Measurements from ENCODE around the gene NEU4. TPM values are rescaled to one million over a fixed set of nuclear protein-coding genes. Genes with fewer than 3 reads are reported as not detected.

Gene NEU4
- total RNA-seq, 1 donor: not detected

DNA sequence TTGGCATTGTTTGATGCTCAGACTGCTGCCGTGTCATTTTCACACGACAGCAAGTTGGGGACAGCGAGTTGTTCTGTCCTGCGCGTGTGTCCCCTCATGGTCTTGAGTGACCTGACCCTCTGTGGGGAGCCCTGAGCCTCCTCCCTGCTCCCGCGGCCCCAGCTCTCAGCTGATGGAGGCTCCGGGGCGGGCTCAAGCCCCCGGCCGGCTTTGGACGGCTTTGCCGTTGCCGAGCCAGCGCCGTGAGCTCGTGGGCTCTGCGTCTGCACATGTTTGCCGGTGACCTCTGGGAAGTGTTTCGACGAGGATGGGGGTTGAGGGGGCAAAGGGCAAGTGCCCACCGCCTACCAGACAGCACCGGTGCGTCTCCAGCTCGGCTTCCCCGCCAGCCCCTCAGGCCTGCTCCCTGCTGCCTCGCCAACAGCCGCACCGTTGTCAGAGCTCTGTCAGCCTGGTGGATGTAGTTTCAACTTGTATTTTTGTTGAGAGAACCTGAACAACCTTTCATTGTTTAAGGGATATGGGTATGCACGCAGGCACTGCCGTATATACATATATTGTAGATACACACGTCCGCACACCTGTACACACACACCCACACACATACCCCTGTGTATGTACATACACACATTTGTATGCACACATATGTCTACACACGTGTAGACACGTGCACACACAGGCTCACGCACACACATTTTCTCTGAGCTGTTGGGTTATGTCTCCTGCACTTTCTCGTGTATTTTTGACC, 36.0 kb downstream of the NEU4 start:
- H3K27me3 ChIP-seq (ENCODE audit: insufficient read depth, low read length): peaks cover 4% of the 10 kb centered on the region
- peak overlapping the region; percentile 80 for H3K4me2 ChIP-seq (ENCODE audit: insufficient read depth, low read length)
- no peaks in the 10 kb centered on the region for H3K4me1 ChIP-seq (ENCODE audit: insufficient read depth, low read length)
- H3K4me3 ChIP-seq (ENCODE audit: insufficient read depth, low read length): no peak overlapping the region
- H3K27ac ChIP-seq (ENCODE audit: low read depth, low read length): no peak overlapping the region
- no peaks in the 10 kb centered on the region for H3K79me2 ChIP-seq (ENCODE audit: insufficient read depth, low read length)
- no peak overlapping the region for H2AFZ ChIP-seq (ENCODE audit: low read length)
- H3K36me3 ChIP-seq (ENCODE audit: insufficient read depth, low read length): no peaks in the 10 kb centered on the region
- no peaks in the 10 kb centered on the region for H4K20me1 ChIP-seq (ENCODE audit: insufficient read depth, low read length)
- peak; percentile 61 for DNase-seq (ENCODE audit: insufficient read length, low spot score, missing footprints)
- H3K9me3 ChIP-seq (ENCODE audit: low read depth, low read length): no peaks in the 10 kb centered on the region
- TF ChIP-seq, protein P1, sequence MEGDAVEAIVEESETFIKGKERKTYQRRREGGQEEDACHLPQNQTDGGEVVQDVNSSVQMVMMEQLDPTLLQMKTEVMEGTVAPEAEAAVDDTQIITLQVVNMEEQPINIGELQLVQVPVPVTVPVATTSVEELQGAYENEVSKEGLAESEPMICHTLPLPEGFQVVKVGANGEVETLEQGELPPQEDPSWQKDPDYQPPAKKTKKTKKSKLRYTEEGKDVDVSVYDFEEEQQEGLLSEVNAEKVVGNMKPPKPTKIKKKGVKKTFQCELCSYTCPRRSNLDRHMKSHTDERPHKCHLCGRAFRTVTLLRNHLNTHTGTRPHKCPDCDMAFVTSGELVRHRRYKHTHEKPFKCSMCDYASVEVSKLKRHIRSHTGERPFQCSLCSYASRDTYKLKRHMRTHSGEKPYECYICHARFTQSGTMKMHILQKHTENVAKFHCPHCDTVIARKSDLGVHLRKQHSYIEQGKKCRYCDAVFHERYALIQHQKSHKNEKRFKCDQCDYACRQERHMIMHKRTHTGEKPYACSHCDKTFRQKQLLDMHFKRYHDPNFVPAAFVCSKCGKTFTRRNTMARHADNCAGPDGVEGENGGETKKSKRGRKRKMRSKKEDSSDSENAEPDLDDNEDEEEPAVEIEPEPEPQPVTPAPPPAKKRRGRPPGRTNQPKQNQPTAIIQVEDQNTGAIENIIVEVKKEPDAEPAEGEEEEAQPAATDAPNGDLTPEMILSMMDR (IDR thresholded peaks at IDR 0.05; ENCODE audit: extremely low read depth, low read depth, low read length): no peak

DNA sequence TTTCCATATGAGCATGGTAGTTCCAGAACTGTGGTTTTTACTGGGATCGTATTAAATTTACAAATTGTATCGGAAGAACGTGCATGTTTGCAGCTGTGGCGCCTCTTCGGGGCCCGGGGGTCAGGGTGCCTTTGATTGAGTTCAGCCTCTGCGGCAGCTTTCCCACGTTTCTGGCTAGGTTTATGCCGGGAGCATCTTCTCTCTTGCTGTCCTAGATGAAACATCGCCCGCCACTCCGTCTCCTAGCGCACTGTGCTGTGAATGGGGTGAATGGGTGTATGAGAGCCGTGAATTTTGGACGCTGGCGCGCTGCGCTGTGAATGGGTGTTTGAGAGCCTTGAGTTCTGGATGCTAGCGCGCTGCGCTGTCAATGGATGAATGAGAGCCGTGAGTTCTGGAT, 37.4 kb downstream of the NEU4 start:
- Histone ChIP-seq H3K79me2 (ENCODE audit: insufficient read depth, low read length) (no peaks in the 10 kb centered on the region), H3K27me3 (ENCODE audit: insufficient read depth, low read length) (peaks cover 4% of the 10 kb centered on the region), H2AFZ (ENCODE audit: low read length) (no peak overlapping the region), H3K27ac (ENCODE audit: low read depth, low read length) (no peak overlapping the region), H3K4me2 (ENCODE audit: insufficient read depth, low read length) (no peak overlapping the region), H3K4me1 (ENCODE audit: insufficient read depth, low read length) (no peaks in the 10 kb centered on the region), H3K4me3 (ENCODE audit: insufficient read depth, low read length) (no peak overlapping the region), H4K20me1 (ENCODE audit: insufficient read depth, low read length) (no peaks in the 10 kb centered on the region), H3K36me3 (ENCODE audit: insufficient read depth, low read length) (no peaks in the 10 kb centered on the region), H3K9me3 (ENCODE audit: low read depth, low read length) (no peaks in the 10 kb centered on the region)
- peak; percentile 82 for DNase-seq (ENCODE audit: insufficient read length, low spot score, missing footprints)
- TF ChIP-seq, protein P1 (IDR thresholded peaks at IDR 0.05; ENCODE audit: extremely low read depth, low read depth, low read length): no peak

DNA sequence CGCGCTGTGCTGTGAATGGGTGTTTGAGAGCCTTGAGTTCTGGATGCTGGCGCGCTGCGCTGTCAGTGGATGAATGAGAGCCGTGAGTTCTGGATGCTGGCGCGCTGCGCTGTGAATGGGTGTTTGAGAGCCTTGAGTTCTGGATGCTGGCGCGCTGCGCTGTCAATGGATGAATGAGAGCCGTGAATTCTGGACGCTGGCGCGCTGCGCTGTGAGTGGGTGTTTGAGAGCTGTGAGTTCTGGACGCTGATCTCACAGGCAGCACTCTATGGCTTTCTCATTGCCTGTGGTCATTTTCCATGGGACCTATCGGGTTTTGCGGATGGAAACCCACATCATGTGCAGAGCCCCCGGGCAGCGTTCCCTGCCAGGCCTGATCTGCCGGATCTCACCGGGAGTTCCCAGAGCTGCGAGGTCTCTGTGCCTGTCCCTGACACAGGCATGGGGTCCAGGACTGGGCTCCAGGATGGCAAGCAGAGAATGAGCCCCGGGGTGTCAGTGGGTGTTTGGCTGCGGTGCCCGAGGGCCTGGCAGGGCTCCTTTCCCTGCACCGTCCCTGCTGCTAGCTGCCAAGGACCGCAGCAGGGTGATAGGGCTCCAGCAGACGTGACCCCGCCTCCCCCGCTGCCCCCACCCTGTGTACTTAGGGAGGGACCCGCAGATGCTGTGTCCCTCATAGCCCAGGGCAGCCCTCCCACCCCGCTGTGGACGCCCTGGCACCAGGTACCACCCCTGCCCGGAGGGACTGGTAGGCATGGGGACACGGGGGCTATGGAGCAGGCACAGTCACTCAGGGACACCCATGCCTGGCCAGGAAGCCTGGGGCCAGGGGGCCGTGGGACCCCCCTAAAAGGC, 40.0 kb downstream of the NEU4 start:
- H2AFZ ChIP-seq (ENCODE audit: low read length): no peak overlapping the region
- H3K36me3 ChIP-seq (ENCODE audit: insufficient read depth, low read length): no peaks in the 10 kb centered on the region
- H3K4me3 ChIP-seq (ENCODE audit: insufficient read depth, low read length): no peak overlapping the region
- no peaks in the 10 kb centered on the region for H3K4me1 ChIP-seq (ENCODE audit: insufficient read depth, low read length)
- no peaks in the 10 kb centered on the region for H3K79me2 ChIP-seq (ENCODE audit: insufficient read depth, low read length)
- no peaks in the 10 kb centered on the region for H4K20me1 ChIP-seq (ENCODE audit: insufficient read depth, low read length)
- no peaks in the 10 kb centered on the region for H3K9me3 ChIP-seq (ENCODE audit: low read depth, low read length)
- peaks cover 4% of the 10 kb centered on the region for H3K27me3 ChIP-seq (ENCODE audit: insufficient read depth, low read length)
- no peak overlapping the region for H3K27ac ChIP-seq (ENCODE audit: low read depth, low read length)
- DNase-seq (ENCODE audit: insufficient read length, low spot score, missing footprints): peak; percentile 79
- no peak overlapping the region for H3K4me2 ChIP-seq (ENCODE audit: insufficient read depth, low read length)
- TF ChIP-seq, protein P1 (IDR thresholded peaks at IDR 0.05; ENCODE audit: extremely low read depth, low read depth, low read length): no peak

All from osteoblast (primary cell).